ENCODE results near the gene PEPD. TPM values are rescaled to one million over a fixed set of nuclear protein-coding genes. Genes with fewer than 3 reads are reported as not detected.

PEPD gene
- total RNA-seq, 1 donor from 2014 or later: 30.0 TPM

DNA sequence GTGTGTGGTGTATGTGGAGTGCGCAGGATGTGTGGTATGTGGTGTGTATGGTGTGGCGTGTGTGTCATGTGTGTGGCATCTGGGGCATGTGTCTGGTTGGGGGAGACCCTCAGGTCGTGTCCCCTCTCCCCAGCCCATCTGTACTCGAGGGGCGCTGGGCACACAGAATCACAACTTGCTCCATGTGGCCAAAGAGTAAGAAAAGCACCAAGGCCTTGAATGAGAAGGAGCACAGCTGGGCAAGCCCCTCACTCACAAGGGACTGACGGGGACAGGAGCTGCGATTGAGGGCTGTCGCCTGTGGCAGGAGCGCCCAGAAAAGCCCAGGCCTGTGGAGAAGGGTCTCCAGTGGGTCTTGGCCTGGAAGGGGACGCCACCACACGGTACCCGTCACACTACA is 62.8 kb downstream of the PEPD start:
- Histone ChIP-seq H3K36me3 (peaks cover 28% of the 10 kb centered on the region), H3K4me3 (no peak overlapping the region), H3K4me1 (no peaks in the 10 kb centered on the region), H3K9me3 (replicated peaks) (no peaks in the 10 kb centered on the region), H3K27me3 (ENCODE audit: low read depth) (no peaks in the 10 kb centered on the region), H3K27ac (replicated peaks) (no peak overlapping the region)
- TF ChIP-seq, protein P1, sequence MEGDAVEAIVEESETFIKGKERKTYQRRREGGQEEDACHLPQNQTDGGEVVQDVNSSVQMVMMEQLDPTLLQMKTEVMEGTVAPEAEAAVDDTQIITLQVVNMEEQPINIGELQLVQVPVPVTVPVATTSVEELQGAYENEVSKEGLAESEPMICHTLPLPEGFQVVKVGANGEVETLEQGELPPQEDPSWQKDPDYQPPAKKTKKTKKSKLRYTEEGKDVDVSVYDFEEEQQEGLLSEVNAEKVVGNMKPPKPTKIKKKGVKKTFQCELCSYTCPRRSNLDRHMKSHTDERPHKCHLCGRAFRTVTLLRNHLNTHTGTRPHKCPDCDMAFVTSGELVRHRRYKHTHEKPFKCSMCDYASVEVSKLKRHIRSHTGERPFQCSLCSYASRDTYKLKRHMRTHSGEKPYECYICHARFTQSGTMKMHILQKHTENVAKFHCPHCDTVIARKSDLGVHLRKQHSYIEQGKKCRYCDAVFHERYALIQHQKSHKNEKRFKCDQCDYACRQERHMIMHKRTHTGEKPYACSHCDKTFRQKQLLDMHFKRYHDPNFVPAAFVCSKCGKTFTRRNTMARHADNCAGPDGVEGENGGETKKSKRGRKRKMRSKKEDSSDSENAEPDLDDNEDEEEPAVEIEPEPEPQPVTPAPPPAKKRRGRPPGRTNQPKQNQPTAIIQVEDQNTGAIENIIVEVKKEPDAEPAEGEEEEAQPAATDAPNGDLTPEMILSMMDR (IDR thresholded peaks at IDR 0.05; ENCODE audit: borderline replicate concordance): no peak
- intact Hi-C loops (cut with micrococcal nuclease): no loop called here
- DNase-seq: no peak

DNA sequence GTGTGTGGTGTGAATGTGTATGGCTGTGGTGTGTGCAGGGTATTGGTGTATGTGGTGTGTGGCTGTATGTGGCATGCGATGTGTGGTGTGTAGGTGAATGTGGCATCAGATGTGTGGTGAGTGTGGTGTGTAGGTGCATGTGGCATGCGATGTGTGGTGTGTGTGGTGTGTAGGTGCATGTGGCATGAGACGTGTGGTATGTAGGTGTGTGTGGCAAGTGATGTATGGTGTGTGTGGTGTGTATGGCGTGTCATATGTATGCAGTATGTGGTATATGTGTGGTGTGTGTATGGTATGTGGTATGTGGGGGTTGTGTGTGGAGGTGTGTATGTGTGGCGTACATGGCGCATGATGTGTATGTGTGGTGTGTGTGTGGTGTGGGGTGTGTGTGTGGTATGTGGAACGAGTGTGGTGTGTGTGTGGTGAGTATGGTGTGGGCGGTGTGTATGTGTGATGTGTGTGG is 63.4 kb downstream of the PEPD start:
- no peaks in the 10 kb centered on the region for H3K4me1 ChIP-seq
- intact Hi-C loops (cut with micrococcal nuclease): no loop called here
- no peaks in the 10 kb centered on the region for H3K27me3 ChIP-seq (ENCODE audit: low read depth)
- no peaks in the 10 kb centered on the region for H3K9me3 ChIP-seq (replicated peaks)
- DNase-seq: no peak
- no peak overlapping the region for H3K4me3 ChIP-seq
- peaks cover 22% of the 10 kb centered on the region for H3K36me3 ChIP-seq
- TF ChIP-seq, protein P1 (IDR thresholded peaks at IDR 0.05; ENCODE audit: borderline replicate concordance): no peak
- no peak overlapping the region for H3K27ac ChIP-seq (replicated peaks)

DNA sequence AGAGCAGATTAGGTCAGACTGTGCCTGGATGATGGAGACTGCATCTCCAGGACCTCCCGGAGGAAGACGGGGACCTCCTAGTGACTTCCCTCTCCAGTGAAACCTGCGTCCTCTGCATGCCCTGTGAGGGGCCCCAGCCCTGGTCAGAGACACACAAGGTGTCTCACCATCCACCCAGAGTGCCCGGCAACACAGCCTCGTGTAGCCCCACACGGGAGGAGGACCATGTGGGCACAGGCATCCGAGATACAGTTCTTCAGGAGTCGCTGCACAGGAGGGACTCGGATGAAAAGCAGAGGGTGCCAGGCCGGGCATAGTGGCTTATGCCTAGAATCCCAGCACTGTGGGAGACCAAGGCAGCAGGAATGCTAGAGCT is 64.8 kb downstream of the PEPD start:
- no peaks in the 10 kb centered on the region for H3K4me1 ChIP-seq
- no peaks in the 10 kb centered on the region for H3K9me3 ChIP-seq (replicated peaks)
- H3K36me3 ChIP-seq: peaks cover 8% of the 10 kb centered on the region
- DNase-seq: no peak
- H3K4me3 ChIP-seq: no peak overlapping the region
- intact Hi-C loops (cut with micrococcal nuclease): no loop called here
- TF ChIP-seq, protein P1 (IDR thresholded peaks at IDR 0.05; ENCODE audit: borderline replicate concordance): no peak
- no peak overlapping the region for H3K27ac ChIP-seq (replicated peaks)
- no peaks in the 10 kb centered on the region for H3K27me3 ChIP-seq (ENCODE audit: low read depth)

DNA sequence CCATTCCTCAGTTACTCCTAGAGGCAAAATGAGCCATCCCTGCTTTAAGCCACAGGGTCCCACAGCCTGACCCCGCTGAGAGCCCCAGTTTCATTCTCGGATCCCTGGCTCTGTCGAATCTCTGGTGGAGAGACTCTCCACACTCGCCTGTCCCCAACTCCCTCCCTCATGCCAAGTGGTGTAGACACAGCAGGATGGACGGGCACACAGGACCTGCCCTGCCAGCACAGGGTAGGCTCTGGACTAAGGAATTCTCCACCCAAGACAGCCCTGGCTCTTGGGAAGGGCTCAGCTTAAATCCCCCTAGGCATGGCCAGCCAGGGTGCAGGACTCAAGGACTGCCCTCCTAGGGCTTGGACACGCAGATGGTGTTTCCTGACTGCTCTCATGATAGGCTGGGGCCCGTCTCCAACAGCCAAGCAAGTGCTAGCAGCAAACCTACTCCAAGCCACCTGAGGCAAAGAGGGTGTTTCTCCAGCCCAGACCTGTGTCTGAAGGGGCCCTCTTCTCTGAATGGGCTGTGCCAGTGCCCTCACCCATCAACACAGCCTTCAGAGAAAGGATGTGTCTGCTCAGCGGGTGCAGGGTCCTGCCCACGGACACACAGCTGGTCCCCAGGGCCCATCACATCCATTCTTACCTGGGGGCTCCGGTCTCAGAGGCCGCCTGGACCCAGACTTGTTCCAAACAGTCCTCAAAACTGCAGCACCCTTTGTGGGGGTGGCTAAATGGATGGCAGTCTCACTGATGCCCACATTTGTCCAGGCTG is 65.3 kb downstream of the PEPD start:
- Histone ChIP-seq H3K27me3 (ENCODE audit: low read depth) (no peaks in the 10 kb centered on the region), H3K27ac (replicated peaks) (no peak overlapping the region), H3K4me1 (no peaks in the 10 kb centered on the region), H3K9me3 (replicated peaks) (no peaks in the 10 kb centered on the region), H3K4me3 (no peak overlapping the region), H3K36me3 (peaks cover 6% of the 10 kb centered on the region)
- intact Hi-C loops (cut with micrococcal nuclease): no loop called here
- no peak for DNase-seq
- TF ChIP-seq, protein P1 (IDR thresholded peaks at IDR 0.05; ENCODE audit: borderline replicate concordance): no peak

DNA sequence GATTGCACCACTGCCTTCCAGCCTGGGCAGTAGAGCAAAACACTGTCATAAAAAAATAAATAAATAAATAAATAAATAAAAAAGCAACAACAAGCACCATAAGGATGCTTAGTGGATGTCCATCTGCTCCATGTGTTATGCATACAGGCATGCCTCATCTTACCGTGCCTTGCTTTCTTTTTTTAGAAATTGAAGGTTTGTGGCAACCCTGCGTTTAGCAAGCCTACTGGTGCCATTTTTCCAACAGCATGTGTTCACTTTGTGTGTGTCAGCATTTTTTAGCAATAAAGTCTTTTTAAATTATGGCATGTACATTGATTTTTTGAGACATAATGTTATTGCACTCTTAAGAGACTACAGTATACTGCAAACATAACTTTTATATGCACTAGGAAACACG is 68.3 kb downstream of the PEPD start:
- no peak for DNase-seq
- no peaks in the 10 kb centered on the region for H3K9me3 ChIP-seq (replicated peaks)
- TF ChIP-seq, protein P1 (IDR thresholded peaks at IDR 0.05; ENCODE audit: borderline replicate concordance): no peak
- intact Hi-C loops (cut with micrococcal nuclease): no loop called here
- H3K36me3 ChIP-seq: peaks cover 11% of the 10 kb centered on the region
- no peaks in the 10 kb centered on the region for H3K4me1 ChIP-seq
- H3K27me3 ChIP-seq (ENCODE audit: low read depth): no peaks in the 10 kb centered on the region
- no peak overlapping the region for H3K4me3 ChIP-seq
- H3K27ac ChIP-seq (replicated peaks): no peak overlapping the region

Measured in left ventricle myocardium inferior (tissue), 1 donor.